ENCODE measurements around the gene KIAA0232. TPM values are rescaled to one million over a fixed set of nuclear protein-coding genes. Genes with fewer than 3 reads are reported as not detected.

The KIAA0232 gene
- total and polyA plus RNA-seq, 2 of the 8 experiments (the other 6 are each of a cell fraction or from before 2014, with no cell fraction given): 5.6 to 23.3 TPM

GRCh38 chr4:6849691-6850090 lies 67.2 kb downstream of the KIAA0232 start:
- TF ChIP-seq BACH1 (IDR thresholded peaks at IDR 0.05; ENCODE audit: low read length) (no peak), GTF2F1 (IDR thresholded peaks at IDR 0.05; ENCODE audit: borderline replicate concordance, low read depth, low read length) (no peak), EGR1 (IDR thresholded peaks at IDR 0.05; ENCODE audit: borderline replicate concordance, low read depth, low read length) (no peak), HDAC6 (IDR thresholded peaks at IDR 0.05; ENCODE audit: low read depth, low read length) (no peak), SP1 (IDR thresholded peaks at IDR 0.05; ENCODE audit: low read depth, low read length) (no peak), POLR2AphosphoS5 (IDR thresholded peaks at IDR 0.05; ENCODE audit: low read depth, low read length) (no peak), SRF (IDR thresholded peaks at IDR 0.05; ENCODE audit: low read depth, low read length) (no peak), CBX5 (IDR thresholded peaks at IDR 0.05; ENCODE audit: low read depth, low read length) (no peak), KDM5A (IDR thresholded peaks at IDR 0.05; ENCODE audit: low read length) (no peak), JUND (IDR thresholded peaks at IDR 0.05; ENCODE audit: low read length) (no peak)
- TF ChIP-seq, protein P1, sequence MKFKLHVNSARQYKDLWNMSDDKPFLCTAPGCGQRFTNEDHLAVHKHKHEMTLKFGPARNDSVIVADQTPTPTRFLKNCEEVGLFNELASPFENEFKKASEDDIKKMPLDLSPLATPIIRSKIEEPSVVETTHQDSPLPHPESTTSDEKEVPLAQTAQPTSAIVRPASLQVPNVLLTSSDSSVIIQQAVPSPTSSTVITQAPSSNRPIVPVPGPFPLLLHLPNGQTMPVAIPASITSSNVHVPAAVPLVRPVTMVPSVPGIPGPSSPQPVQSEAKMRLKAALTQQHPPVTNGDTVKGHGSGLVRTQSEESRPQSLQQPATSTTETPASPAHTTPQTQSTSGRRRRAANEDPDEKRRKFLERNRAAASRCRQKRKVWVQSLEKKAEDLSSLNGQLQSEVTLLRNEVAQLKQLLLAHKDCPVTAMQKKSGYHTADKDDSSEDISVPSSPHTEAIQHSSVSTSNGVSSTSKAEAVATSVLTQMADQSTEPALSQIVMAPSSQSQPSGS (IDR thresholded peaks at IDR 0.05; ENCODE audit: low read length): no peak
- Histone ChIP-seq H3K9me3 (ENCODE audit: insufficient read depth in 2 of 2, low read depth in 1 of 2, low read length in 1 of 2) (peaks cover 5 to 6% of the 10 kb centered on the region in 2 experiments; a peak in 2 of 4 replicates), H3K9ac (replicated peaks in 1 of 4; ENCODE audit: extremely low read depth in 1 of 4, low read depth in 3 of 4, low read length in 3 of 4) (no peak overlapping the region), H2BK15ac (ENCODE audit: low read length) (no peak overlapping the region), H4K20me1 (replicated peaks in 1 of 2; ENCODE audit: control insufficient read depth in 1 of 2, insufficient read depth in 2 of 2, low read length in 2 of 2) (peaks cover 0 to 8% of the 10 kb centered on the region in 2 experiments), H3K4ac (replicated peaks; ENCODE audit: insufficient read length, low read depth, low read length) (no peak overlapping the region), H3K36me3 (ENCODE audit: control insufficient read depth in 2 of 4, insufficient read depth in 4 of 4, low read length in 3 of 4) (peaks cover 0 to 18% (median 4%) of the 10 kb centered on the region in 4 experiments; a peak in 4 of 8 replicates), H3K23me2 (ENCODE audit: low read depth, low read length) (no peaks in the 10 kb centered on the region), H3K56ac (replicated peaks; ENCODE audit: insufficient read length, low read depth, low read length) (no peak overlapping the region), H3K18ac (ENCODE audit: extremely low read depth, low read length) (no peak overlapping the region), H3K79me2 (ENCODE audit: control insufficient read depth in 1 of 2, insufficient read depth in 2 of 2, low read length in 2 of 2) (peaks cover 0 to 9% of the 10 kb centered on the region in 2 experiments; a peak in 2 of 4 replicates), H2AK5ac (ENCODE audit: low read depth, low read length) (no peak overlapping the region), H3K23ac (ENCODE audit: insufficient read length) (no peak overlapping the region), H3K4me2 (ENCODE audit: insufficient read depth in 1 of 2, low read depth in 2 of 2, low read length in 2 of 2) (no peak overlapping the region), H3K27ac (ENCODE audit: low read depth, low read length) (no peak overlapping the region), H4K91ac (replicated peaks; ENCODE audit: insufficient read length, low read length) (no peak overlapping the region), H3K27me3 (replicated peaks in 1 of 4; ENCODE audit: control insufficient read depth in 3 of 4, extremely low read depth in 1 of 4, insufficient read depth in 3 of 4, low read length in 3 of 4) (no peaks in the 10 kb centered on the region), H3K14ac (ENCODE audit: insufficient read length) (no peak overlapping the region), H2BK12ac (ENCODE audit: low read depth, low read length) (no peak overlapping the region), H2AFZ (ENCODE audit: low read length) (no peak overlapping the region), H3K4me3 (ENCODE audit: extremely low read depth in 1 of 4, insufficient read depth in 2 of 4, low read depth in 3 of 4, low read length in 4 of 4) (no peak overlapping the region), H3K4me1 (replicated peaks in 1 of 4; ENCODE audit: control insufficient read depth in 3 of 4, insufficient read depth in 4 of 4, low read length in 3 of 4) (peaks cover 5 to 24% (median 19%) of the 10 kb centered on the region in 4 experiments; a peak in 6 of 7 replicates), H2BK5ac (ENCODE audit: low read depth, low read length) (no peak overlapping the region), H4K8ac (ENCODE audit: extremely low read depth, insufficient read depth, low read length) (no peak overlapping the region), H4K5ac (ENCODE audit: insufficient read length, low read depth, low read length) (no peak overlapping the region), H2BK20ac (ENCODE audit: low read length) (no peak overlapping the region), H3K79me1 (ENCODE audit: low read depth, low read length) (0 out of 2 replicates have a peak, but pooled peaks cover 2% of the 10 kb centered on the region), H2BK120ac (replicated peaks; ENCODE audit: low read depth, low read length) (no peak overlapping the region)
- ChIA-PET CTCF (ENCODE audit: partially characterized antibody) (interaction anchor here (0.7 to 1.5 kb wide), 2 partner anchors 43 to 1113 kb away, joined by 3 read pairs; no protein-coding TSS in a partner anchor), POLR2A (ENCODE audit: partially characterized antibody) (no interaction called here)
- 78% methylated on average over 4 of the region's 4 CpGs; no CpG with 5 or more reads in 1 of the 2 experiments for WGBS, 2 experiments (ENCODE audit: extremely low coverage in 1 of 2, insufficient coverage in 1 of 2, insufficient read length in 1 of 2, insufficient replicate concordance in 2 of 2, low coverage in 1 of 2, low lambda C conversion rate in 2 of 2, missing lambda C conversion rate in 1 of 2)
- DNase-seq (ENCODE audit: low read depth in 1 of 2, low spot score in 2 of 2) (no peak), FAIRE-seq (no peak)

Data from H1 (cell line).